GM19351 (cell line): ENCODE data around the gene TRPM4.
"Not testable (repeated sequence)": the region's sequence is repeated elsewhere in the genome, so short reads cannot be mapped to it uniquely, and the experiment has no call there.

ENCODE experiments used
- ATAC-seq: cut with Tn5 transposase; IDR thresholded peaks from one replicate; pipeline ENCODE4 v1.9.1; 2021; ENCODE audit warnings: mild to moderate bottlenecking, moderate library complexity; ENCODE audit not compliant: unreplicated experiment

The TRPM4 gene

GRCh38 chr19:49126575-49126974 is 31.0 kb upstream of the TRPM4 start:
- no peak for ATAC-seq

GRCh38 chr19:49127225-49127624 is 30.4 kb upstream of the TRPM4 start:
- not testable (repeated sequence) for ATAC-seq

GRCh38 chr19:49127674-49128544 is 29.7 kb upstream of the TRPM4 start:
- ATAC-seq = peak; percentile 84

- no peak for ATAC-seq
Observed at GRCh38 chr19:49128545-49129237, 28.9 kb upstream of the TRPM4 start.

- ATAC-seq = no peak
Observed at GRCh38 chr19:49129238-49129583, 28.4 kb upstream of the TRPM4 start.

- no peak for ATAC-seq
Observed at GRCh38 chr19:49130325-49130724, 27.3 kb upstream of the TRPM4 start.

GRCh38 chr19:49132974-49133609 is 24.5 kb upstream of the TRPM4 start:
- ATAC-seq = no peak

- no peak for ATAC-seq
Observed at GRCh38 chr19:49133621-49134454, 23.8 kb upstream of the TRPM4 start.

GRCh38 chr19:49135686-49136085 is 21.9 kb upstream of the TRPM4 start:
- no peak for ATAC-seq

GRCh38 chr19:49136771-49137171 is 20.8 kb upstream of the TRPM4 start:
- ATAC-seq = no peak

- ATAC-seq = no peak
Observed at GRCh38 chr19:49140951-49141350, 16.6 kb upstream of the TRPM4 start.

- ATAC-seq = no peak
Observed at GRCh38 chr19:49141352-49141751, 16.2 kb upstream of the TRPM4 start.

- peak; percentile 65 for ATAC-seq
Observed at GRCh38 chr19:49142866-49143335, 14.7 kb upstream of the TRPM4 start.

GRCh38 chr19:49145573-49146407 is 11.8 kb upstream of the TRPM4 start:
- ATAC-seq = no peak

GRCh38 chr19:49146408-49146770 is 11.2 kb upstream of the TRPM4 start:
- not testable (repeated sequence) for ATAC-seq

GRCh38 chr19:49148044-49148682 is 9.4 kb upstream of the TRPM4 start:
- ATAC-seq = no peak

- ATAC-seq = no peak
Observed at GRCh38 chr19:49148784-49149651, 8.6 kb upstream of the TRPM4 start.

- ATAC-seq = no peak
Observed at GRCh38 chr19:49149652-49150105, 7.9 kb upstream of the TRPM4 start.
